OCI-LY7 (cell line): ENCODE results near the gene FCAMR. TPM values are rescaled to one million over a fixed set of nuclear protein-coding genes. Genes with fewer than 3 reads are reported as not detected.

Experiments used
- BruUV-seq: library from RNA; stranded (reverse); fragments of 400-500 nt; replicated peaks from 2 replicates; lab custom pipeline; 2021; lab: Mats Ljungman, UMichigan
- CTCF ChIA-PET: fragments of 300-600 bp; sonication (Branson Sonifier 250); formaldehyde crosslinking; loops from one replicate; lab custom pipeline; 2022; ENCODE audit warnings: antibody characterized with exemption; ENCODE audit not compliant: unreplicated experiment; lab: Charles Lee
- POLR2A ChIA-PET: fragments of 300-600 bp; sonication (Branson Sonifier 250); formaldehyde crosslinking; loops from one replicate; lab custom pipeline; 2022; ENCODE audit warnings: antibody characterized with exemption; lab: Charles Lee
- DNase-seq: peaks from one replicate; pipeline ENCODE4 v3.0.0-alpha.2; 2015; ENCODE audit warnings: low spot score
- H2AFZ ChIP-seq: fragments of 200-600 bp; sonication (generic), shearing (Covaris generic); 2 replicates; pipeline ENCODE4 v1.6.1; 2014; ENCODE audit warnings: mild to moderate bottlenecking, antibody characterized with exemption, low read length, moderate library complexity
- H3K27ac ChIP-seq: fragments of 200-600 bp; sonication (generic); 2 replicates; pipeline ENCODE4 v1.5.1; 2014; ENCODE audit warnings: mixed run types, low read depth, mild to moderate bottlenecking, moderate library complexity, low read length, inconsistent platforms; ENCODE audit not compliant: poor library complexity, severe bottlenecking
- H3K36me3 ChIP-seq: fragments of 200-600 bp; sonication (generic); 2 replicates; pipeline ENCODE4 v1.6.1; 2014; ENCODE audit warnings: mild to moderate bottlenecking, antibody characterized with exemption, low read length, moderate library complexity, mixed read lengths; ENCODE audit not compliant: insufficient read depth
- H3K4me1 ChIP-seq: fragments of 200-600 bp; sonication (generic); 2 replicates; pipeline ENCODE4 v1.5.1; 2014; ENCODE audit warnings: mild to moderate bottlenecking, low read length; ENCODE audit not compliant: insufficient read depth, poor library complexity, severe bottlenecking
- H3K4me2 ChIP-seq: fragments of 200-600 bp; sonication (generic); 2 replicates; pipeline ENCODE4 v1.6.1; 2014; ENCODE audit warnings: mild to moderate bottlenecking, low read length
- H3K4me3 ChIP-seq: fragments of 200-600 bp; sonication (generic); 2 replicates; pipeline ENCODE4 v1.5.1; 2014; ENCODE audit warnings: mild to moderate bottlenecking, low read depth, low read length; ENCODE audit not compliant: poor library complexity, severe bottlenecking
- H3K79me2 ChIP-seq: fragments of 200-600 bp; sonication (generic); 2 replicates; pipeline ENCODE4 v1.6.1; 2016; ENCODE audit warnings: low read depth, mild to moderate bottlenecking, low read length, moderate library complexity, mixed read lengths; ENCODE audit not compliant: insufficient read depth
- H3K9me2 ChIP-seq: fragments of 200-600 bp; sonication (generic); 2 replicates; pipeline ENCODE4 v1.6.1; 2016; ENCODE audit warnings: mild to moderate bottlenecking, low read length, mixed read lengths; ENCODE audit not compliant: insufficient read depth
- H3K9me3 ChIP-seq: fragments of 200-600 bp; sonication (generic); 2 replicates; pipeline ENCODE4 v1.6.1; 2014; ENCODE audit warnings: mild to moderate bottlenecking, mixed run types, low read length, mixed read lengths
- H4K20me1 ChIP-seq: fragments of 200-600 bp; sonication (generic); 2 replicates; pipeline ENCODE4 v1.6.1; 2014; ENCODE audit warnings: mild to moderate bottlenecking, antibody characterized with exemption, low read length, moderate library complexity, mixed read lengths; ENCODE audit not compliant: insufficient read depth
- EZH2phosphoT487 ChIP-seq: fragments of 200-600 bp; sonication (generic); IDR thresholded peaks from 2 replicates; pipeline ENCODE4 v1.6.1; 2018; ENCODE audit warnings: low read depth, borderline replicate concordance, mild to moderate bottlenecking, mixed run types, antibody characterized with exemption, low read length, moderate library complexity, mixed read lengths
- intact Hi-C: fragments of 100-400 bp; cut with micrococcal nuclease; formaldehyde crosslinking; loops from one replicate; pipeline ENCODE4 v1.10.0; 2022; ENCODE audit not compliant: unreplicated experiment
- total RNA-seq, 2 experiments: library from RNA; depleted of rRNA in 1 of 2; stranded (reverse); fragments of >200 nt in 1 of 2; shearing (Covaris generic) in 1 of 2; gene quantifications; 2 replicates each; pipeline ENCODE4 v1.2.3, GENCODE V29; 2014 to 2022
- TF ChIP-seq, protein P1 (sequence below): fragments of 200-600 bp; sonication (generic); conservative IDR thresholded peaks from 2 replicates; pipeline ENCODE4 v1.5.1; 2014; ENCODE audit warnings: mild to moderate bottlenecking, antibody characterized with exemption, low read length, moderate library complexity, mixed read lengths

The FCAMR gene
- total RNA-seq, 2 experiments from 2014 or later: not detected

DNA sequence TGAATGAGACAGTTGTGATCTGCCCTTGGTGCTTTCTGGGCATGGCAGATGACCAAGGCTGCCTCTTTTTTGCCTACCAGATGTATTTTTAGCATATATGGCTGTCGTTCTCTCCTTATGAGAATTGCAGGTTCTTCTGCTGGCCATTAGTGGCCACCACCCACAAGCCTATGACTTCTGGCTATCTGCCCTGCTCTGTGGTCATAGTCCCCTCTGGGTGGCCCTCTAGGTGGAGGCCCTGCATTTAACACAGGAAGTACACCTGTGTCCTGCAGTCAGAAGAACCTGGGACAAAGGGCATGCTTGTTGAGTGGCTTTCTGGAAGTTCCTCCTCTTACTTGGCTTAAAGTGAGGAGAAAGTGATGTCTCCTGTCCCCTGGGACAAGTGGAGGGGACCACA lies 6.5 kb downstream of the FCAMR start:
- intact Hi-C loops: no loop called here
- Histone ChIP-seq H2AFZ (no peak overlapping the region), H3K4me2 (no peak overlapping the region), H3K4me1 (no peaks in the 10 kb centered on the region), H3K79me2 (no peaks in the 10 kb centered on the region), H3K9me2 (no peaks in the 10 kb centered on the region), H3K27ac (no peak overlapping the region), H3K36me3 (no peaks in the 10 kb centered on the region), H3K9me3 (no peaks in the 10 kb centered on the region), H3K4me3 (no peak overlapping the region), H4K20me1 (no peaks in the 10 kb centered on the region)
- DNase-seq: no peak
- CTCF ChIA-PET: no interaction called here
- TF ChIP-seq, protein P1, sequence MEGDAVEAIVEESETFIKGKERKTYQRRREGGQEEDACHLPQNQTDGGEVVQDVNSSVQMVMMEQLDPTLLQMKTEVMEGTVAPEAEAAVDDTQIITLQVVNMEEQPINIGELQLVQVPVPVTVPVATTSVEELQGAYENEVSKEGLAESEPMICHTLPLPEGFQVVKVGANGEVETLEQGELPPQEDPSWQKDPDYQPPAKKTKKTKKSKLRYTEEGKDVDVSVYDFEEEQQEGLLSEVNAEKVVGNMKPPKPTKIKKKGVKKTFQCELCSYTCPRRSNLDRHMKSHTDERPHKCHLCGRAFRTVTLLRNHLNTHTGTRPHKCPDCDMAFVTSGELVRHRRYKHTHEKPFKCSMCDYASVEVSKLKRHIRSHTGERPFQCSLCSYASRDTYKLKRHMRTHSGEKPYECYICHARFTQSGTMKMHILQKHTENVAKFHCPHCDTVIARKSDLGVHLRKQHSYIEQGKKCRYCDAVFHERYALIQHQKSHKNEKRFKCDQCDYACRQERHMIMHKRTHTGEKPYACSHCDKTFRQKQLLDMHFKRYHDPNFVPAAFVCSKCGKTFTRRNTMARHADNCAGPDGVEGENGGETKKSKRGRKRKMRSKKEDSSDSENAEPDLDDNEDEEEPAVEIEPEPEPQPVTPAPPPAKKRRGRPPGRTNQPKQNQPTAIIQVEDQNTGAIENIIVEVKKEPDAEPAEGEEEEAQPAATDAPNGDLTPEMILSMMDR: no peak
- TF ChIP-seq EZH2phosphoT487: no peak
- POLR2A ChIA-PET: no interaction called here
- BruUV-seq: no TSS peak

DNA sequence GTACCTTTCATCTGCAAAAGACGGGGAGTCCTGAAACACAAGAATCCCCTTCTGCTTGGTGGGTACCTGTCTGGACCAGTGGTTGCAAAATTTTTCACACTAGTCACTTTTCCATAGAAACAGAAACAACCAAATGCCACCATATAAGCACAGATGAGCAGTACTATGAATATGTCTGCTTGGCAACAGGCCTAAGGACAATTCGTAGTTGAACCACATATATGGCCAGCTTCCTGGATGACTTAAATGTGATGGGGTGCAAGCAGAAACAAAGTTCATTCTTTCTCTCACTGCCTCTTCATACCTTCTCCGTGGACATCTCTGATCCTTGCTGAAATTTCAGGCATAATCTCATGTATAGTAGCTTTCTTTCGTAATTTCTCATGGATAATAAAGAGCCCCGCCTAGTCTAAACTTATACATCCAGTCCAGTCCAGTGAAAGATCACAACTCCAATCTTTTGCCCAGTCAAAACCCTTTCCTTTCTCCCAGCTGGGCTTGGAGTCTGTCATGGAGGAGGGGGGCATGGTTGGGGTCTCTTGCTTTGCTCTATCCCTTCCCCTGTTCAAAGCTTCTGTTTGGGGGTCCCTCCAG lies 7.0 kb downstream of the FCAMR start:
- BruUV-seq: no TSS peak
- H3K9me2 ChIP-seq: no peaks in the 10 kb centered on the region
- no peaks in the 10 kb centered on the region for H3K36me3 ChIP-seq
- intact Hi-C loops: no loop called here
- H3K4me2 ChIP-seq: no peak overlapping the region
- no peaks in the 10 kb centered on the region for H3K4me1 ChIP-seq
- no peak overlapping the region for H2AFZ ChIP-seq
- no peaks in the 10 kb centered on the region for H3K79me2 ChIP-seq
- H3K9me3 ChIP-seq: no peaks in the 10 kb centered on the region
- DNase-seq: no peak
- CTCF ChIA-PET: no interaction called here
- POLR2A ChIA-PET: no interaction called here
- H3K27ac ChIP-seq: no peak overlapping the region
- no peak for TF ChIP-seq EZH2phosphoT487
- TF ChIP-seq, protein P1: no peak
- no peaks in the 10 kb centered on the region for H4K20me1 ChIP-seq
- H3K4me3 ChIP-seq: no peak overlapping the region

DNA sequence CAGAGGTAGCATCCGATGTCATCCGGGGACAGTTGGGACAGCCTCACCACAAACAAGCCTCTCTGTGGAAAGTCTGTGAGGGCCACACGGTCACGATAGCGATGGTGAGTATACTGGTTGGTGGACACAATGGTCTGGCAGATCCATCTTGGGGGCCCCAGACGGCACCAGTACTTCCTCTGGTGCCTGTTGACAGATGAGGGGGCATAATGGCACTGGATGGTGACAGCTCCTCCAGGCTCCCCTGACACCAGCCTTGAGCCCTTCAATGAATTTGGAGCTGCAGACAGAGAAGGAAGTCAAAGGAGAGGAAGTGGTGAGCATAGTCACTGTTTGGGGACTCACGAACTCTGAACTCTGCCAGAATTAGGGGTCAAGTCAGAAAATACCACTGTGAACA lies 8.0 kb downstream of the FCAMR start:
- no TSS peak for BruUV-seq
- H4K20me1 ChIP-seq: no peaks in the 10 kb centered on the region
- ChIA-PET CTCF (no interaction called here), POLR2A (no interaction called here)
- intact Hi-C loops: no loop called here
- no peaks in the 10 kb centered on the region for H3K79me2 ChIP-seq
- H3K9me3 ChIP-seq: no peaks in the 10 kb centered on the region
- H3K36me3 ChIP-seq: no peaks in the 10 kb centered on the region
- no peaks in the 10 kb centered on the region for H3K9me2 ChIP-seq
- TF ChIP-seq, protein P1: no peak
- TF ChIP-seq EZH2phosphoT487: no peak
- no peak overlapping the region for H3K27ac ChIP-seq
- no peak for DNase-seq
- no peak overlapping the region for H3K4me2 ChIP-seq
- no peak overlapping the region for H2AFZ ChIP-seq
- H3K4me1 ChIP-seq: no peaks in the 10 kb centered on the region
- H3K4me3 ChIP-seq: no peak overlapping the region
